ENCODE results near the gene PDK4.

Gene PDK4

DNA sequence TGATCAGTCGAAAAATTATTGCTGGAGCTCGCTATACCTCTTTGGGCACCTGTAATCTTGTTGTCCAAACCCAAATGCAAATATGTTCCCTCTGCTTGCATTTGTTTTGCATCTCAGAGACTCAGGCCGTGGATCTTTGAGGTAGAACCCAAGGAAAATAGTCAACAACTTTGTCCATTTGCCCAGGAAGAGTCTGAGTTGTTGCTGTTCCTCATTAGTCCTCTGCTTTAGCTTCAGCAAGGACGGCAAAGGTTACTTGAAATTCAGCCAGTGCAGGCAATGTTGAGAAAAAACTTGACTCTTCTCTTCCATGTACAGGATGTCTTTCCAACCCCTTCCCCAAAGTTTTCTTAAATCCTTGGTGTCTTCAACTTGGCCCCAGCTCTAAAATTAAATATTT is 45.8 kb downstream of the PDK4 start:
- TF ChIP-seq CTCF (IDR thresholded peaks at IDR 0.05; ENCODE audit: insufficient read depth, low read depth, low read length, missing control alignments) = no peak
- no peak for DNase-seq (ENCODE audit: low read depth)
- H3K4me3 ChIP-seq (ENCODE audit: low read depth, low read length) = no peak overlapping the region

DNA sequence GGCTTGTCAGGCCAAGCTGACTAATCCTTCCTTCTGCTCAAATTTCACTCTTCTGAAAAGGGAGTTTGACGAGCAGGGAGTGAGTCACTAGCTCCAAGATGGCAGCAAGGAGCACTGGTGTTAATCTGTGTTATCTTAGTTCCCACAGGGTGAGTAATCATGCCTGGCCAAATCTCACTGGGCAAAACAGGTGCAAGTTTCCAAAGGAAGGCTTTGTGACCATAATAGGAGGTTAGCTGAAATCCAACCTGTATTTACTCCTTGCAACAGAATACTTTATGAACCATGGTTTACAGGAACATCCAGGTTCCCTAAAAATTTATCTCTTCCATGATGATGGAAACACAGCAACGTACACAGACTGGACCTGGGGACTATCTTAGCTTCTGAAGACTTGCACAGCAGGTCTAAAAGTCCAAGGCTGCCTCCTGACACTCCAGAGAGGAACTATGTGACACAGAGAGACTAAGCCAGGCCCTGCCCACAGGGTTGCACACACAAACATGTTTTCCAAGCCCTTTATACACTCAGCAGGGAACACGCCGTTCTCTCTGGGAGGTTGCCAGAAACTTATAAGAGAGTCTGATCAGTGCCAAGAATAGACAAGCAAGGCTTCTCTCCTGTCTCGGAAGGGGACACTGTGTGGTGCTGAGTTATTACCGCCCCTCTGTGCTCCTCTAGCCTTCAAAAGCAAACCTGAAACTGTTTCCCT is 46.3 kb downstream of the PDK4 start:
- no peak for DNase-seq (ENCODE audit: low read depth)
- H3K4me3 ChIP-seq (ENCODE audit: low read depth, low read length) = no peak overlapping the region

DNA sequence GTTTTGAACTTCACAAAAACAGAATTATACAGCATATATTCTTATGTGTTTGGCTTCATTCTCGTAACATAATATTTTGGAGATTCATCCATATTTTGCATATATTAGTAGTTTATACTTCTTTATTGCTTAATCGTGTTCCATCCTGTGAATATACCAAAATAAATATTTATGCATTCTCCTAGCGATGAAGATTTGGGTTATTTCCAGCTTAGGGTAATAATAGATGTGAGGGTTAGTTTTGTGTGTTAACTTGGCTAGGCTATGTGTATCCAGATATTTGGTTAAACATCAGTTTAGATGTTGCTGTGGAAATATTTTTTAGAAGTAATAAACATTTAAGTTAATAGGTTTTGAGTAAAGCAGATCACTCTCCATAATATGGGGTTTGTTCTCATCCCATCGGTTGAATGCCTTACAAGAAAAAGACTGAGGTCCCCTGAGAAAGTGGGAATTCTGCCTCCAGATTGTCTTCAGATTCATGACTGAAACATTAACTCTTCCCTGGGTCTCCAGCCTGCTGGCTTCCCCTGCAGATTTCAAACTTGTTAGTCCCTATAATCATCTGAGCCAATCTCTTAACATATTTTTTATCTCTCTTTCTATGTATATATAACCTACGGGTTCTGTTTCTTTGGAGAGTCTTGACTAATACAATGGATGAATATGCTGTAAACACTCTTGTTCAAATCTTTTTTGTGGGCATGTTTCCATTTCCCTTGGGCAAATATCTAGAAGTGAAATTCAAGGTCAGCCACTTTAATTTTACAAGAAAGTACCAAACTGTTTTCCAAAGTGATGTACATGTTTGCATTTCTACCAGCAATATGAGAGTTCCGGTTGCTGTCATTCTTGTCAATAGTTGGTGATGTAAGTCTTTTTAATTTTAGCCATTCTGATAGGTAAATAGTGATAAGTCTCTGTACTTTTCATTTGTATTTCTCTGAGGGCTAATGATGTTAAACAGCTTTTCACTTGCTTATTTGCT is 48.7 kb downstream of the PDK4 start:
- no peak for TF ChIP-seq CTCF (IDR thresholded peaks at IDR 0.05; ENCODE audit: insufficient read depth, low read depth, low read length, missing control alignments)
- H3K4me3 ChIP-seq (ENCODE audit: low read depth, low read length) = no peak overlapping the region
- DNase-seq (ENCODE audit: low read depth) = no peak

More for the DNA sequence above, 46.3 kb downstream of the PDK4 start:
- no peak for TF ChIP-seq CTCF (IDR thresholded peaks at IDR 0.05; ENCODE audit: insufficient read depth, low read depth, low read length, missing control alignments)

DNA sequence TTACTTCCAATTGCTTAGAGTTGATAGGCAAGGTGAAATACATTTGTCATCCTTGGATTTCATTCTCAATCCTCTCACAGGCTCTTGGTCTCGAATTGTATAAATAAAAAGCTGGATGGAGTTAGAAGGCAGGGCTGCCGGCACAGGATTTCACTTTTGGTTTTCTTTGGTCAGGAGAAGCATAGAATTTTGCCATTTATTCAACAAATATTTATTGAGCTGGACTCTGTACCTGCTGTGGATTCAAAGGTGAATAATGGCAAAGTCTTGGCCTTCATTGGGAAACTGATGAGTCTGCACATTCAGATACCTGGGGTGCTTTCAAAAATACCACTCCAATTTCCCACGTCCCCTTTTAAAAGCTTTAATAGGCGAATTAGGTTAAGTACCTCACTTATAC is 49.7 kb downstream of the PDK4 start:
- no peak for DNase-seq (ENCODE audit: low read depth)
- TF ChIP-seq CTCF (IDR thresholded peaks at IDR 0.05; ENCODE audit: insufficient read depth, low read depth, low read length, missing control alignments) = no peak
- no peak overlapping the region for H3K4me3 ChIP-seq (ENCODE audit: low read depth, low read length)

DNA sequence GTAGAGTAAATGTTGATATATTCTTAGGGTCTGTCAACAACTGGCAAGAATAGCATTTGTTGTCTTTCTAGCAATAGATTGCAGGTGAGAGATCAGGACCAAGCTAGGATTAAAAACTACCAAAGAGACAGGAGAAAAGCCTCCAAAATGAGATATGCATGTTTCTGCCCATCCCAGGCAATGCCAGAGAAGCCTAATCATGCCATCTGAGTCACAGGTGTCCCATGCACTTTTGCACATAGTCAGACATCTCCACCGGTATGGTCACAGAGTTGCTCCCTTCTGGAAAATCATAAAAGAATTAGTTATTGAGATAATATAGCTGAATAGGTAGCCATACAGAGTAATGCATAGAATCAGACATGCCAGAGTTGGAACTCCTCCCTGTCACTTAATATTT is 50.6 kb downstream of the PDK4 start:
- no peak for TF ChIP-seq CTCF (IDR thresholded peaks at IDR 0.05; ENCODE audit: insufficient read depth, low read depth, low read length, missing control alignments)
- DNase-seq (ENCODE audit: low read depth) = no peak
- no peak overlapping the region for H3K4me3 ChIP-seq (ENCODE audit: low read depth, low read length)

- H3K4me3 ChIP-seq (ENCODE audit: low read depth, low read length) = no peak overlapping the region
- TF ChIP-seq CTCF (IDR thresholded peaks at IDR 0.05; ENCODE audit: insufficient read depth, low read depth, low read length, missing control alignments) = no peak
- DNase-seq (ENCODE audit: low read depth) = no peak
These were observed 51.2 kb downstream of the PDK4 start for GRCh38 chr7:95545007-95545615.

Measured in GM12865 (cell line).